ENCODE data around the gene P3H2. TPM values are rescaled to one million over a fixed set of nuclear protein-coding genes. Genes with fewer than 3 reads are reported as not detected.
"Not testable (repeated sequence)": the region's sequence is repeated elsewhere in the genome, so short reads cannot be mapped to it uniquely, and the experiment has no call there.

The P3H2 gene
- total RNA-seq, 1 donor from 2014 or later = 21.9 TPM

DNA sequence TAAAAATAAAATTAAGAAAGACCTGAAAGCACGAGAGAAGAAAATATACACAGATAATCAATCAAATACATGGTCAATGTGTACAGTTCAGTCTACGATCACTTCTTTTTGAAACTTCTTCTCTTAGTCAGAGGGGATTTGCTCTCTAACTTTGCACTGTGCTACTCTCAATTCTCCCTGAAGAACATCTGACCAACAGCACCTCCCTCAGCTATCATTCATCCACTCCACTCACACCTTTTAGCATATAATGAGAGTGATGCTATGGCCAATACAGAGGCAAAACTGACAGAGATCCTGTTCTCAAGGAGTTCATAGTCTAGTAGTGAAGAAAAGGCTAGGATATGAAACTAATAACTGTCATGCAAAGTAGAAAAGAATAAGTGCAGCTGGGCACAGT, 45.9 kb downstream of the P3H2 start:
- Mint-ChIP-seq H3K9me3 (ENCODE audit: low read depth) (no peaks in the 10 kb centered on the region), H3K4me3 (ENCODE audit: unreplicated experiment) (no peak overlapping the region), H3K27me3 (ENCODE audit: low read depth) (no peaks in the 10 kb centered on the region), H3K4me1 (ENCODE audit: low read depth) (peaks cover 69% of the 10 kb centered on the region), H3K27ac (ENCODE audit: unreplicated experiment) (peak overlapping the region; percentile 55), H3K36me3 (ENCODE audit: low read depth) (no peaks in the 10 kb centered on the region)
- TF ChIP-seq, protein P1, sequence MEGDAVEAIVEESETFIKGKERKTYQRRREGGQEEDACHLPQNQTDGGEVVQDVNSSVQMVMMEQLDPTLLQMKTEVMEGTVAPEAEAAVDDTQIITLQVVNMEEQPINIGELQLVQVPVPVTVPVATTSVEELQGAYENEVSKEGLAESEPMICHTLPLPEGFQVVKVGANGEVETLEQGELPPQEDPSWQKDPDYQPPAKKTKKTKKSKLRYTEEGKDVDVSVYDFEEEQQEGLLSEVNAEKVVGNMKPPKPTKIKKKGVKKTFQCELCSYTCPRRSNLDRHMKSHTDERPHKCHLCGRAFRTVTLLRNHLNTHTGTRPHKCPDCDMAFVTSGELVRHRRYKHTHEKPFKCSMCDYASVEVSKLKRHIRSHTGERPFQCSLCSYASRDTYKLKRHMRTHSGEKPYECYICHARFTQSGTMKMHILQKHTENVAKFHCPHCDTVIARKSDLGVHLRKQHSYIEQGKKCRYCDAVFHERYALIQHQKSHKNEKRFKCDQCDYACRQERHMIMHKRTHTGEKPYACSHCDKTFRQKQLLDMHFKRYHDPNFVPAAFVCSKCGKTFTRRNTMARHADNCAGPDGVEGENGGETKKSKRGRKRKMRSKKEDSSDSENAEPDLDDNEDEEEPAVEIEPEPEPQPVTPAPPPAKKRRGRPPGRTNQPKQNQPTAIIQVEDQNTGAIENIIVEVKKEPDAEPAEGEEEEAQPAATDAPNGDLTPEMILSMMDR (IDR thresholded peaks at IDR 0.05) = no peak
- DNase-seq (ENCODE audit: low spot score) = no peak

GRCh38 chr3:190073264-190074008, 47.3 kb downstream of the P3H2 start:
- no peak overlapping the region for H3K4me3 Mint-ChIP-seq (ENCODE audit: unreplicated experiment)
- peak overlapping the region; percentile 68 for H3K27ac Mint-ChIP-seq (ENCODE audit: unreplicated experiment)
- DNase-seq (ENCODE audit: low spot score) = no peak
- H3K9me3 Mint-ChIP-seq (ENCODE audit: low read depth) = no peaks in the 10 kb centered on the region
- no peaks in the 10 kb centered on the region for H3K36me3 Mint-ChIP-seq (ENCODE audit: low read depth)
- peaks cover 61% of the 10 kb centered on the region for H3K4me1 Mint-ChIP-seq (ENCODE audit: low read depth)
- H3K27me3 Mint-ChIP-seq (ENCODE audit: low read depth) = no peaks in the 10 kb centered on the region
- TF ChIP-seq, protein P1 (IDR thresholded peaks at IDR 0.05) = no peak

DNA sequence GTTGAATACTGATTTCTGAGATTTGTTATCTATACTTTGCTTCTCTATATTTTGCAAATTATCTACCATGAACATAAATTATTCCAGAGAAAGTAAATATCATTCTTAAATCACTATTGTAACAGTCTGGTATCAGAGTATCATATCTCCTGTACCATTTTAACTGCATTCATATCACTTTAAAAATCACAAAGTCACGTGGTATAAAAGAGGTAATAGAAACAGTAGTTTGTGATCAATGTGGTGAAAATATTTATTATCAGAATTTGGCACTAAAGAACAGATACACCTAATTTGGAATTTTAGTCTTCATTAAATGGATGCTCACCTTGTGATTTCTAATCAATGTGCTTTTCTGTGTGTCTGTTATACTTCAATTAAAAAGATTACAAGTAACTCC, 47.8 kb downstream of the P3H2 start:
- DNase-seq (ENCODE audit: low spot score) = no peak
- Mint-ChIP-seq H3K27me3 (ENCODE audit: low read depth) (no peaks in the 10 kb centered on the region), H3K27ac (ENCODE audit: unreplicated experiment) (peak overlapping the region; percentile 68), H3K4me1 (ENCODE audit: low read depth) (peaks cover 56% of the 10 kb centered on the region), H3K9me3 (ENCODE audit: low read depth) (no peaks in the 10 kb centered on the region), H3K4me3 (ENCODE audit: unreplicated experiment) (no peak overlapping the region), H3K36me3 (ENCODE audit: low read depth) (no peaks in the 10 kb centered on the region)
- TF ChIP-seq, protein P1 (IDR thresholded peaks at IDR 0.05) = no peak

GRCh38 chr3:190071921-190072320, 48.8 kb downstream of the P3H2 start:
- H3K4me3 Mint-ChIP-seq (ENCODE audit: unreplicated experiment); H3K36me3 Mint-ChIP-seq (ENCODE audit: low read depth); H3K27me3 Mint-ChIP-seq (ENCODE audit: low read depth); H3K9me3 Mint-ChIP-seq (ENCODE audit: low read depth); H3K27ac Mint-ChIP-seq (ENCODE audit: unreplicated experiment); DNase-seq (ENCODE audit: low spot score): not testable (repeated sequence)
- peaks cover 47% of the 10 kb centered on the region for H3K4me1 Mint-ChIP-seq (ENCODE audit: low read depth)

GRCh38 chr3:190070622-190071347, 49.9 kb downstream of the P3H2 start:
- H3K36me3 Mint-ChIP-seq (ENCODE audit: low read depth) = no peaks in the 10 kb centered on the region
- peak overlapping the region; percentile 53 for H3K27ac Mint-ChIP-seq (ENCODE audit: unreplicated experiment)
- TF ChIP-seq, protein P1 (IDR thresholded peaks at IDR 0.05) = no peak
- H3K27me3 Mint-ChIP-seq (ENCODE audit: low read depth) = no peaks in the 10 kb centered on the region
- no peaks in the 10 kb centered on the region for H3K9me3 Mint-ChIP-seq (ENCODE audit: low read depth)
- H3K4me3 Mint-ChIP-seq (ENCODE audit: unreplicated experiment) = no peak overlapping the region
- no peak for DNase-seq (ENCODE audit: low spot score)
- H3K4me1 Mint-ChIP-seq (ENCODE audit: low read depth) = peaks cover 35% of the 10 kb centered on the region

Data from chondrocyte (in vitro differentiated cells).